Central memory CD8-positive, alpha-beta T cell (primary cell): Measurements from ENCODE around the gene EID2.
A peak's percentile ranks its signal among the peaks of the same experiment; 100 is the strongest.

ENCODE experiments used
- ATAC-seq: fragments of 150-1000 bp; cut with Tn5 transposase; replicated peaks from 2 replicates; pipeline ENCODE4 v1.10.0; 2022; ENCODE audit warnings: mild to moderate bottlenecking, moderate FRiP score, moderate number of reproducible peaks; ENCODE audit not compliant: poor library complexity, severe bottlenecking; ENCODE audit errors: extremely low read depth
- DNase-seq, 2 donors: peaks; one replicate each; pipeline ENCODE4 v3.0.0; 2021; ENCODE audit warnings: low spot score in 2 of 2
- H3K27ac Mint-ChIP-seq: one replicate; pipeline ENCODE4 v1.8.0; 2022; ENCODE audit warnings: low read depth, mild to moderate bottlenecking, moderate library complexity, mixed read lengths
- H3K27me3 Mint-ChIP-seq: one replicate; pipeline ENCODE4 v1.8.0; 2022; ENCODE audit warnings: mixed read lengths
- H3K36me3 Mint-ChIP-seq: one replicate; pipeline ENCODE4 v1.8.0; 2022; ENCODE audit warnings: mild to moderate bottlenecking, moderate library complexity, mixed read lengths; ENCODE audit not compliant: insufficient read depth
- H3K4me1 Mint-ChIP-seq: one replicate; pipeline ENCODE4 v1.8.0; 2022; ENCODE audit warnings: mixed read lengths
- H3K4me3 Mint-ChIP-seq: one replicate; pipeline ENCODE4 v1.8.0; 2022; ENCODE audit warnings: mild to moderate bottlenecking, moderate library complexity, mixed read lengths
- H3K9me3 Mint-ChIP-seq: one replicate; pipeline ENCODE4 v1.8.0; 2022; ENCODE audit warnings: mixed read lengths

The EID2 gene

DNA sequence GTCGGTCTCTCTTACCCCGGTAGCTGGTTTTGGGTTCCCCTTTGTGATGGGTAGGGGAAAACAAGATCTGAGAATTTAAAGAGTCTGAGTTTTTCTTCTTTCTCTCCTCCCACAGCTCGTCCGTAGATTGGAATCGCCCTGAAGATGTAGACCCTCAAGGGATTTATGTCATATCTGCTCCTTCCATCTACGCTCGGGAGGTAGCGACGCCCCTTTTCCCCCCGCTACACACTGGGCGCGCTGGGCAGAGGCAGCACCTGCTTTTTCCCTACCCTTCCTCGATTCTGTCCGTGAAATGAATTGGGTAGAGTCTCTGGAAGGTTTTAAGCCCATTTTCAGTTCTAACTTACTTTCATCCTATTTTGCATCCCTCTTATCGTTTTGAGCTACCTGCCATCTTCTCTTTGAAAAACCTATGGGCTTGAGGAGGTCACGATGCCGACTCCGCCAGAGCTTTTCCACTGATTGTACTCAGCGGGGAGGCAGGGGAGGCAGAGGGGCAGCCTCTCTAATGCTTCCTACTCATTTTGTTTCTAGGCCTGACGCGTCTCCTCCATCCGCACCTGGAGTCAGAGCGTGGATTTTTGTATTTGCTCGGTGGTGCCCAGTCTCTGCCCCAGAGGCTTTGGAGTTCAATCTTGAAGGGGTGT is 32.1 kb downstream of the EID2 start:
- H3K27ac Mint-ChIP-seq, result peak overlapping the region; percentile 54
- H3K4me1 Mint-ChIP-seq, result peaks cover 30% of the 10 kb centered on the region
- peak overlapping the region; percentile 74 for H3K4me3 Mint-ChIP-seq
- DNase-seq (no peak), ATAC-seq (no peak)
- peaks cover 73% of the 10 kb centered on the region for H3K27me3 Mint-ChIP-seq
- no peaks in the 10 kb centered on the region for H3K9me3 Mint-ChIP-seq
- H3K36me3 Mint-ChIP-seq, result peaks cover 7% of the 10 kb centered on the region

DNA sequence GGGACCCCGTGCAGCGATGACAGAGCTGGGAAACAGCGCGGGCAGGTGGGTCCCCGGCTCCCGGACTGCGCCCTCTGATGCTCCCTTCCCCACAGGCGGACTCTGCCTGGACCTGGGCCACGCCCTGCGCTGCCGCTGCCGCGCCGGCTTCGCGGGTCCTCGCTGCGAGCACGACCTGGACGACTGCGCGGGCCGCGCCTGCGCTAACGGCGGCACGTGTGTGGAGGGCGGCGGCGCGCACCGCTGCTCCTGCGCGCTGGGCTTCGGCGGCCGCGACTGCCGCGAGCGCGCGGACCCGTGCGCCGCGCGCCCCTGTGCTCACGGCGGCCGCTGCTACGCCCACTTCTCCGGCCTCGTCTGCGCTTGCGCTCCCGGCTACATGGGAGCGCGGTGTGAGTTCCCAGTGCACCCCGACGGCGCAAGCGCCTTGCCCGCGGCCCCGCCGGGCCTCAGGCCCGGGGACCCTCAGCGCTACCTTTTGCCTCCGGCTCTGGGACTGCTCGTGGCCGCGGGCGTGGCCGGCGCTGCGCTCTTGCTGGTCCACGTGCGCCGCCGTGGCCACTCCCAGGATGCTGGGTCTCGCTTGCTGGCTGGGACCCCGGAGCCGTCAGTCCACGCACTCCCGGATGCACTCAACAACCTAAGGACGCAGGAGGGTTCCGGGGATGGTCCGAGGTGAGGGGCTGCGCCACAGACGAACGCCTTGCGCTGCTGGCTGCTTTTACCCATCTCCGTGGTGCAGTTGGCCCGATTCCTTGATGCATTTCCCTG is 32.8 kb downstream of the EID2 start:
- DNase-seq (no peak), ATAC-seq (peak; percentile 42)
- Mint-ChIP-seq H3K27me3 (peaks cover 66% of the 10 kb centered on the region), H3K36me3 (peaks cover 9% of the 10 kb centered on the region), H3K9me3 (no peaks in the 10 kb centered on the region), H3K4me1 (peaks cover 30% of the 10 kb centered on the region), H3K27ac (no peak overlapping the region), H3K4me3 (peak overlapping the region; percentile 74)

DNA sequence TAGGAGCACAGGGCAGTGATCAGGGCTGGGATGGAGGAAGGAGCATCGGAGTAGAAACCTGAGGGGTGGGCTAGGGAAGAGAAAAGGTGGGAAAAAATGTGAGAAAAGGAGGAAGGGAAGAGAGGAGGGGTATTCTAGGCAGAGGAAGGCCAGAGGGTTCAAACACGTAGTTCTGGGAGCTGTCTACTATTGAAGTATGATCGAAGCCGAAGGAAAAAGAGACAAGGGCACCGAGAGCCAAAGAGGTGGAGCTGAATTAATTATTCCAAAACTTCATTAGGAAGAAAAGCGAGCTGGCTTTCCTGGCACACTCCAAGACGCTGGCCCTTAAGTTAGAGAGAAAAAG is 33.4 kb downstream of the EID2 start:
- ATAC-seq, result no peak
- DNase-seq, result no peak
- H3K27ac Mint-ChIP-seq, result no peak overlapping the region
- H3K9me3 Mint-ChIP-seq, result no peaks in the 10 kb centered on the region
- H3K4me1 Mint-ChIP-seq, result peaks cover 30% of the 10 kb centered on the region
- peak overlapping the region; percentile 68 for H3K4me3 Mint-ChIP-seq
- peaks cover 65% of the 10 kb centered on the region for H3K27me3 Mint-ChIP-seq
- peaks cover 11% of the 10 kb centered on the region for H3K36me3 Mint-ChIP-seq

- DNase-seq (peak; percentile 59 to 69), ATAC-seq (peak; percentile 57)
- H3K9me3 Mint-ChIP-seq, result no peaks in the 10 kb centered on the region
- peaks cover 43% of the 10 kb centered on the region for H3K4me1 Mint-ChIP-seq
- no peak overlapping the region for H3K27ac Mint-ChIP-seq
- H3K4me3 Mint-ChIP-seq, result no peak overlapping the region
- peaks cover 13% of the 10 kb centered on the region for H3K36me3 Mint-ChIP-seq
- H3K27me3 Mint-ChIP-seq, result peaks cover 85% of the 10 kb centered on the region
Measured at GRCh38 chr19:39502640-39503417, 37.1 kb downstream of the EID2 start.

DNA sequence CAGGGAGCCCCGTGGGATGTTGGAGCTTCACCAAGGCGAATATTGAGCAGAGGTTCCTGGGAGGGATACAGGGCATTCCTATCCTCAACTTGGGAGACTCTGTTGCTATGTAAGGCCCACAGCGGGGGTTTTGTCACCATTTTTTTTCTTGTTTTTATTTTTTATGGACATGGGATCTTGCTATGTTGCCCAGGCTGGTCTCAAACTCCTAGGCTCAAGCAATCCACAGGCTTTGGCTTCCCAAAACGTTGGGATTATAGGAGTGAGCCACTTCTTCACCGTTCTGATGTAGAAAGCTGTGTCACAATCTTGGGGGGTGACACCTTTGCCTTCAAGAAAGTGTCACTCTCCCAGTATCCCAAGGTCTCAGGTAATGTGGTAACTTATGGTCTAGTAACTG is 38.6 kb downstream of the EID2 start:
- H3K36me3 Mint-ChIP-seq, result peaks cover 11% of the 10 kb centered on the region
- ATAC-seq, result no peak
- H3K4me1 Mint-ChIP-seq, result peaks cover 35% of the 10 kb centered on the region
- H3K27ac Mint-ChIP-seq, result no peak overlapping the region
- peaks cover 89% of the 10 kb centered on the region for H3K27me3 Mint-ChIP-seq
- DNase-seq, result no peak
- no peaks in the 10 kb centered on the region for H3K9me3 Mint-ChIP-seq
- H3K4me3 Mint-ChIP-seq, result no peak overlapping the region

- DNase-seq, result no peak
- Mint-ChIP-seq H3K4me3 (no peak overlapping the region), H3K9me3 (no peaks in the 10 kb centered on the region), H3K27ac (no peak overlapping the region), H3K27me3 (peaks cover 88% of the 10 kb centered on the region), H3K4me1 (peaks cover 33% of the 10 kb centered on the region), H3K36me3 (peaks cover 11% of the 10 kb centered on the region)
- ATAC-seq, result no peak
Measured at GRCh38 chr19:39500543-39500942, 39.4 kb downstream of the EID2 start.

GRCh38 chr19:39499932-39500331 is 40.0 kb downstream of the EID2 start:
- Mint-ChIP-seq H3K4me1 (peaks cover 33% of the 10 kb centered on the region), H3K9me3 (no peaks in the 10 kb centered on the region)

DNA sequence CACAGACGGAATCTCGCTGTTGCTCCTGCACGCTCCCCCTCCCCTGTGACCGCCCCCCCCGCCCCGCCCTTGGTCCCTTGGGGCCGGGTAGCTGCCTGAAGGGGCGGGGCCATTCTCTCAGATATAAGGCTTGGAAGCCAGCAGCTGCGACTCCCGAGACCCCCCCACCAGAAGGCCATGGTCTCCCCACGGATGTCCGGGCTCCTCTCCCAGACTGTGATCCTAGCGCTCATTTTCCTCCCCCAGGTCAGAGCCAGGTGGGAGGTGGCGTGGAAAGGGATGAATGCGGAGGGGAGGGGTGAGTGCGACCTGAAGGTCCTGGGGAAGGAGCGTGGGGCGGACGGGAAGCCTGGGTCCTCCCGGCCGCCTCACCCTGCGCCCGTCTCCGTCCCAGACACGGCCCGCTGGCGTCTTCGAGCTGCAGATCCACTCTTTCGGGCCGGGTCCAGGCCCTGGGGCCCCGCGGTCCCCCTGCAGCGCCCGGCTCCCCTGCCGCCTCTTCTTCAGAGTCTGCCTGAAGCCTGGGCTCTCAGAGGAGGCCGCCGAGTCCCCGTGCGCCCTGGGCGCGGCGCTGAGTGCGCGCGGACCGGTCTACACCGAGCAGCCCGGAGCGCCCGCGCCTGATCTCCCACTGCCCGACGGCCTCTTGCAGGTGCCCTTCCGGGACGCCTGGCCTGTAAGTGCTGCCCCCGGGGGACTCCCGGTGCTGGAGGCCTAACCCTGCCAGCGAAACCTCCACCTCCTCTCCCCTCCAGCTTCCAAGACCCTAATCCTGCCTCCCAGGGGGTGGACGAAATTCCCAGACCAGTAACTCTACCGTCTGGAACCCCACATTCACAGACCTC is 40.9 kb downstream of the EID2 start, which contains the start of gene DLL3:
DLL3 (plus strand) TSS at position 150 of the 845 bp plus-strand sequence; CDS start at position 178, 28 bp downstream.
- H3K36me3 Mint-ChIP-seq, result peaks cover 11% of the 10 kb centered on the region
- H3K4me3 Mint-ChIP-seq, result peak within 1 kb of the TSS; percentile 51
- no peaks in the 10 kb centered on the region for H3K9me3 Mint-ChIP-seq
- no peak for DNase-seq
- peaks cover 73% of the 10 kb centered on the region for H3K27me3 Mint-ChIP-seq
- H3K27ac Mint-ChIP-seq, result no peak within 1 kb of the TSS
- H3K4me1 Mint-ChIP-seq, result peaks cover 30% of the 10 kb centered on the region
- ATAC-seq, result no peak

More at GRCh38 chr19:39499932-39500331, 40.0 kb downstream of the EID2 start:
- no peak overlapping the region for H3K27ac Mint-ChIP-seq
- DNase-seq (no peak), ATAC-seq (no peak)
- H3K36me3 Mint-ChIP-seq, result peaks cover 11% of the 10 kb centered on the region
- peaks cover 82% of the 10 kb centered on the region for H3K27me3 Mint-ChIP-seq
- peak overlapping the region; percentile 51 for H3K4me3 Mint-ChIP-seq

- Mint-ChIP-seq H3K9me3 (no peaks in the 10 kb centered on the region), H3K27me3 (peaks cover 65% of the 10 kb centered on the region), H3K27ac (no peak overlapping the region), H3K4me1 (peaks cover 22% of the 10 kb centered on the region), H3K4me3 (peak overlapping the region; percentile 50), H3K36me3 (peaks cover 9% of the 10 kb centered on the region)
- DNase-seq (no peak), ATAC-seq (peak; percentile 67)
Measured at GRCh38 chr19:39497996-39498797, 41.8 kb downstream of the EID2 start.

DNA sequence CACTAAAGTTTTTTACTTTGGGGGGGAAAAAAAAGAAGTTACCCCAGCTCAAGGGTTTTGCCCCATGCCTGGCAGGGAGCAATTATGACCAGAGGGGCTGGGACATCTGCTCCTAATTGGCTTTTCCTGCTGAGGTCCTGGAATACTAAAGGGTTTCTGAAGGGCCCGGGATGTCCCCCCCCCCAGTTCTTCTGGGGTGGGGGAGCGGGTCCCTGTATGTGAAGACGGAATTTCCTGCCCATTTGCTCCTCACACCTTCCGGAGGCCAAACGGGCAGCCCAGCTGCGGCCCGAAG is 42.3 kb downstream of the EID2 start:
- H3K4me3 Mint-ChIP-seq, result no peak overlapping the region
- peaks cover 61% of the 10 kb centered on the region for H3K27me3 Mint-ChIP-seq

GRCh38 chr19:39496063-39496462 is 43.9 kb downstream of the EID2 start:
- Mint-ChIP-seq H3K9me3 (no peaks in the 10 kb centered on the region), H3K4me3 (no peak overlapping the region), H3K27ac (no peak overlapping the region), H3K36me3 (peaks cover 12% of the 10 kb centered on the region), H3K4me1 (peaks cover 19% of the 10 kb centered on the region), H3K27me3 (peaks cover 55% of the 10 kb centered on the region)
- ATAC-seq (no peak), DNase-seq (no peak)

More for the DNA sequence above, 42.3 kb downstream of the EID2 start:
- DNase-seq, result no peak
- H3K9me3 Mint-ChIP-seq, result no peaks in the 10 kb centered on the region
- no peak overlapping the region for H3K27ac Mint-ChIP-seq
- peaks cover 19% of the 10 kb centered on the region for H3K4me1 Mint-ChIP-seq
- H3K36me3 Mint-ChIP-seq, result peaks cover 9% of the 10 kb centered on the region
- no peak for ATAC-seq
